Suprapubic skin (tissue), 4 donors: Measurements from ENCODE around the gene MAST1. TPM values are rescaled to one million over a fixed set of nuclear protein-coding genes. Genes with fewer than 3 reads are reported as not detected.
"Not testable (repeated sequence)": the region's sequence is repeated elsewhere in the genome, so short reads cannot be mapped to it uniquely, and the experiment has no call there.

ENCODE experiments used
- DNase-seq, 2 donors: peaks; one replicate each; pipeline ENCODE4 v3.0.0-alpha.2; 2019; ENCODE audit warnings: low spot score in 2 of 2
- H3K27ac ChIP-seq: fragments of 200-600 bp; sonication (generic); one replicate; pipeline ENCODE4 v1.5.1; 2019
- H3K27me3 ChIP-seq: fragments of 200-600 bp; sonication (generic); one replicate; pipeline ENCODE4 v1.5.1; 2019
- H3K36me3 ChIP-seq: fragments of 200-600 bp; sonication (generic); one replicate; pipeline ENCODE4 v1.5.1; 2019
- H3K4me1 ChIP-seq: fragments of 200-600 bp; sonication (generic); one replicate; pipeline ENCODE4 v1.5.1; 2019
- H3K4me3 ChIP-seq: fragments of 200-600 bp; sonication (generic); one replicate; pipeline ENCODE4 v1.5.1; 2019; ENCODE audit warnings: mild to moderate bottlenecking
- H3K9me3 ChIP-seq: fragments of 200-600 bp; sonication (generic); one replicate; pipeline ENCODE4 v1.5.1; 2019
- CTCF ChIP-seq, 2 donors: fragments of 200-600 bp in 1 of 2; fragments of 450-650 bp in 1 of 2; sonication (generic) in 1 of 2; IDR thresholded peaks; one replicate each; pipeline ENCODE4 v1.5.1; 2016 to 2019; ENCODE audit warnings: antibody characterized with exemption in 2 of 2, mild to moderate bottlenecking in 1 of 2, moderate library complexity in 1 of 2
- EP300 ChIP-seq: sonication (generic); formaldehyde crosslinking; IDR thresholded peaks from one replicate; pipeline ENCODE4 v1.6.1; 2017; ENCODE audit warnings: antibody characterized with exemption
- POLR2A ChIP-seq, 2 donors: fragments of 450-650 bp; IDR thresholded peaks; one replicate each; pipeline ENCODE4 v1.6.1; 2017; ENCODE audit warnings: antibody characterized with exemption in 2 of 2, mild to moderate bottlenecking in 2 of 2, moderate library complexity in 2 of 2
- POLR2AphosphoS5 ChIP-seq, 3 donors: sonication (generic); formaldehyde crosslinking; IDR thresholded peaks; one replicate each; pipeline ENCODE4 v1.6.1; 2017; ENCODE audit warnings: antibody characterized with exemption in 3 of 3
- WGBS: methylation state at CpG from one replicate; pipeline ENCODE4 v1.1.5; 2018; 5-methylcytosine and 5-hydroxymethylcytosine counted together
- total RNA-seq, 4 donors: library from RNA; depleted of rRNA; stranded (reverse); fragments of >200 nt; gene quantifications; one replicate each; pipeline ENCODE4 v1.1.0, GENCODE V29; 2016

MAST1 gene
- total RNA-seq, 4 donors from 2014 or later: 2.7 to 5.3 (median 3.7) TPM

- 94% methylated on average over 18 of the region's 18 CpGs for WGBS
Measured at GRCh38 chr19:12842511-12842910, 4.2 kb downstream of the MAST1 start.

GRCh38 chr19:12843328-12843727 is 5.0 kb downstream of the MAST1 start:
- 81% methylated on average over 11 of the region's 11 CpGs for WGBS
- Histone ChIP-seq H3K27me3 (peaks cover 68% of the 10 kb centered on the region), H3K36me3 (no peaks in the 10 kb centered on the region), H3K27ac (no peak overlapping the region), H3K9me3 (no peaks in the 10 kb centered on the region), H3K4me3 (no peak overlapping the region), H3K4me1 (peaks cover 22% of the 10 kb centered on the region)
- TF ChIP-seq POLR2AphosphoS5 (IDR thresholded peaks at IDR 0.05) (no peak), POLR2A (IDR thresholded peaks at IDR 0.05) (no peak), CTCF (IDR thresholded peaks at IDR 0.05) (no peak), EP300 (no peak)
- no peak for DNase-seq

More at GRCh38 chr19:12842511-12842910, 4.2 kb downstream of the MAST1 start:
- TF ChIP-seq CTCF (IDR thresholded peaks at IDR 0.05): no peak
- no peak for TF ChIP-seq POLR2AphosphoS5 (IDR thresholded peaks at IDR 0.05)
- no peak for TF ChIP-seq EP300
- TF ChIP-seq POLR2A (IDR thresholded peaks at IDR 0.05): no peak
- Histone ChIP-seq H3K27me3 (peaks cover 76% of the 10 kb centered on the region), H3K4me1 (peaks cover 23% of the 10 kb centered on the region), H3K27ac (no peak overlapping the region), H3K9me3 (no peaks in the 10 kb centered on the region), H3K36me3 (no peaks in the 10 kb centered on the region), H3K4me3 (no peak overlapping the region)
- DNase-seq: no peak

GRCh38 chr19:12843999-12844732 is 5.9 kb downstream of the MAST1 start:
- H3K36me3 ChIP-seq: no peaks in the 10 kb centered on the region
- H3K4me1 ChIP-seq: peaks cover 15% of the 10 kb centered on the region
- WGBS: 93% methylated on average over 3 of the region's 3 CpGs
- TF ChIP-seq EP300 (no peak), CTCF (IDR thresholded peaks at IDR 0.05) (no peak)
- no peaks in the 10 kb centered on the region for H3K9me3 ChIP-seq
- H3K27ac ChIP-seq: no peak overlapping the region
- H3K4me3 ChIP-seq: no peak overlapping the region
- no peak for DNase-seq
- H3K27me3 ChIP-seq: peaks cover 61% of the 10 kb centered on the region

- 84% methylated on average over 7 of the region's 7 CpGs for WGBS
- not testable (repeated sequence) for H3K4me1 ChIP-seq, H3K9me3 ChIP-seq, DNase-seq, H3K4me3 ChIP-seq, H3K36me3 ChIP-seq, H3K27ac ChIP-seq
- H3K27me3 ChIP-seq: peaks cover 38% of the 10 kb centered on the region
Measured at GRCh38 chr19:12846613-12847012, 8.3 kb downstream of the MAST1 start.

GRCh38 chr19:12847159-12848139 is 9.1 kb downstream of the MAST1 start:
- no peaks in the 10 kb centered on the region for H3K36me3 ChIP-seq
- H3K27ac ChIP-seq: no peak overlapping the region
- no peak for TF ChIP-seq POLR2A (IDR thresholded peaks at IDR 0.05)
- peak; percentile 91 to 100 for TF ChIP-seq CTCF (IDR thresholded peaks at IDR 0.05)
- H3K4me1 ChIP-seq: peaks cover 8% of the 10 kb centered on the region
- peak overlapping the region; percentile 31 for H3K4me3 ChIP-seq
- 7% methylated on average over 56 of the region's 69 CpGs for WGBS
- peaks cover 30% of the 10 kb centered on the region for H3K27me3 ChIP-seq
- peak; percentile 87 to 89 for DNase-seq
- H3K9me3 ChIP-seq: no peaks in the 10 kb centered on the region
